A549 (cell line): ENCODE measurements around the gene AADACL4.

Experiments
- MAZ ChIP-seq: fragments of 150-350 bp; IDR thresholded peaks from 2 replicates; pipeline ENCODE4 v1.6.1; 2014; ENCODE audit warnings: antibody characterized with exemption, low read depth, low read length, borderline replicate concordance
- POLR2A ChIP-seq: IDR thresholded peaks from 2 replicates; pipeline ENCODE4 v1.6.1; 2012; ENCODE audit warnings: mild to moderate bottlenecking, low read length
- RAD21 ChIP-seq, 2 experiments: fragments of >200 bp in 1 of 2; sonication (Bioruptor Twin) in 1 of 2; formaldehyde crosslinking in 1 of 2; IDR thresholded peaks in 1 of 2; conservative IDR thresholded peaks in 1 of 2; 2 replicates in 1 of 2; 3 replicates in 1 of 2; pipeline ENCODE4 v1.6.1; 2012 to 2018; ENCODE audit warnings: inconsistent platforms in 1 of 2
- ZFP36 ChIP-seq: fragments of 450-650 bp; IDR thresholded peaks from 2 replicates; pipeline ENCODE4 v1.6.1; 2014; ENCODE audit warnings: borderline replicate concordance; ENCODE audit not compliant: partially characterized antibody

DNA sequence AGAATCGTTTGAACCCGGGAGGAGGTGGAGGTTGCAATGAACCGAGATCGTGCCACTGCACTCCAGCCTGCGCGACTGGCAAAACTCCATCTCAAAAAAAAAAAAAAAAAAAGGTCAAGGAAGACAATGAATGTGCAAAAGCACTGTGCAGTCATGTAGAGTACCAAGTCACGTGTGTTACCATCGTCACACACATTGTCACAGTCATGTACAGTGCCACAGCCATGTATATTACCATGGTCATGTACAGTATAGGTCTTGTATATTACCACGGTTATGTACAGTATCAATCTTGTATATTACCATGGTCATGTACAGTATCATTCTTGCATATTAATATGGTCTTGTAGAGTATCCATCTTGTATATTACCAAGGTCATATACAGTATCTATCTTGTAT, 38.9 kb upstream of the AADACL4 start:
- TF ChIP-seq ZFP36: no peak
- no peak for TF ChIP-seq POLR2A
- no peak for TF ChIP-seq RAD21 (conservative IDR thresholded peaks at IDR 0.05 in 1 of 2, IDR thresholded peaks at IDR 0.05 in 1 of 2)
- TF ChIP-seq MAZ: no peak
